HL-60/S4 (cell line): ENCODE data around the gene HTT.

ENCODE experiments used
- in situ Hi-C: fragments of 300-500 bp; cut with MboI; formaldehyde crosslinking; loops from 2 replicates; pipeline ENCODE4 v1.14.3; 2022; ENCODE audit warnings: low sequenced_read_pairs

Gene HTT

GRCh38 chr4:3212391-3213105 lies 138.1 kb downstream of the HTT start:
- in situ Hi-C loops: no loop called here

GRCh38 chr4:3213106-3213425 lies 138.6 kb downstream of the HTT start:
- in situ Hi-C loops: no loop called here

- in situ Hi-C loops: no loop called here
These were observed 139.3 kb downstream of the HTT start for GRCh38 chr4:3213661-3214250.

- in situ Hi-C loops: no loop called here
These were observed 140.8 kb downstream of the HTT start for GRCh38 chr4:3215256-3215655.

- in situ Hi-C loops: no loop called here
These were observed 141.3 kb downstream of the HTT start for GRCh38 chr4:3215733-3216132.

GRCh38 chr4:3217266-3217665 lies 142.8 kb downstream of the HTT start:
- in situ Hi-C loops: no loop called here

- in situ Hi-C loops: no loop called here
These were observed 143.3 kb downstream of the HTT start for GRCh38 chr4:3217771-3218170.

GRCh38 chr4:3218824-3219760 lies 144.6 kb downstream of the HTT start:
- in situ Hi-C loops: no loop called here

GRCh38 chr4:3219761-3220475 lies 145.4 kb downstream of the HTT start:
- in situ Hi-C loops: no loop called here

- in situ Hi-C loops: no loop called here
These were observed 146.1 kb downstream of the HTT start for GRCh38 chr4:3220476-3221183.

GRCh38 chr4:3221184-3221494 lies 146.7 kb downstream of the HTT start:
- in situ Hi-C loops: no loop called here

GRCh38 chr4:3221996-3222395 lies 147.5 kb downstream of the HTT start:
- in situ Hi-C loops: no loop called here

GRCh38 chr4:3223346-3223745 lies 148.9 kb downstream of the HTT start:
- in situ Hi-C loops: no loop called here

- in situ Hi-C loops: no loop called here
These were observed 149.7 kb downstream of the HTT start for GRCh38 chr4:3223956-3224748.

- in situ Hi-C loops: no loop called here
These were observed 150.8 kb downstream of the HTT start for GRCh38 chr4:3225071-3225850.

- in situ Hi-C loops: no loop called here
These were observed 151.5 kb downstream of the HTT start for GRCh38 chr4:3225936-3226335.

GRCh38 chr4:3226467-3226866 lies 152.0 kb downstream of the HTT start:
- in situ Hi-C loops: no loop called here

GRCh38 chr4:3226944-3227343 lies 152.5 kb downstream of the HTT start:
- in situ Hi-C loops: no loop called here
